Measurements from ENCODE around the gene PCDHB1.

DNA sequence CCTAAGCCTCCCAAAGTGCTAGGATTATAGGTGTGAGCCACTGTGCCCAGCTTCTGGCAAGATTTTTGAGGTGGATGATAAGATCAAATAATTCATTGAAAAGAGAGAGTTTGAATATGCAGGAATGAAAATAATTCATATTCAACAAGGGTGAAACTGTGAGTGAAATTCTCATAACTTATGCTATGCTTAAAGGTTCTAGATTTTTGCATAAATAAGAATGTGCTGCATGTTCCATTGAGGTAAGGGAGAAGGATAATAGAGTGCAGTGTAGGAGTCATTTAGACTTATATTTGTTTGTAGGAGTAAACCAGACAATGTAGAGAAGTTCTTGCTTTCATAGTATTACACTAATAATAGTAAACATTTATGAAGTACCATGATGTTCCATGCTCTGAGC, 31.1 kb downstream of the PCDHB1 start:
- no peak for TF ChIP-seq YY1 (IDR thresholded peaks at IDR 0.05; ENCODE audit: insufficient read depth, insufficient read length)
- TF ChIP-seq ZNF274 (IDR thresholded peaks at IDR 0.05; ENCODE audit: low read depth, low read length): no peak
- no peak for TF ChIP-seq SUZ12 (IDR thresholded peaks at IDR 0.05; ENCODE audit: extremely low read depth, insufficient read depth, insufficient read length)
